GM12891 (cell line): ENCODE data around the gene ITGA2B.

ENCODE experiments used
- POLR2A ChIP-seq: IDR thresholded peaks from 2 replicates; pipeline ENCODE4 v1.6.1; 2011; ENCODE audit warnings: low read depth, low read length, control low read depth
- POLR2AphosphoS5 ChIP-seq: IDR thresholded peaks from 2 replicates; pipeline ENCODE4 v1.6.1; 2011; ENCODE audit warnings: low read depth, low read length, control low read depth
- SPI1 ChIP-seq: IDR thresholded peaks from 2 replicates; pipeline ENCODE4 v1.6.1; 2011; ENCODE audit warnings: low read depth, low read length, control low read depth
- TAF1 ChIP-seq: IDR thresholded peaks from 2 replicates; pipeline ENCODE4 v1.6.1; 2011; ENCODE audit warnings: low read depth, low read length, control low read depth

- no peak for TF ChIP-seq POLR2A
- TF ChIP-seq SPI1 = no peak
- TF ChIP-seq TAF1 = no peak
- TF ChIP-seq POLR2AphosphoS5 = no peak
Observed at GRCh38 chr17:44324092-44324570, 65.3 kb downstream of the ITGA2B start.
